GM19193 (cell line): ENCODE measurements around the gene COMMD1.

Experiments used
- POLR2A ChIP-seq: IDR thresholded peaks from 4 replicates; pipeline ENCODE4 v1.6.1; 2011; ENCODE audit not compliant: insufficient read depth, insufficient read length; ENCODE audit errors: extremely low read depth

Gene COMMD1

GRCh38 chr2:62034715-62035114, 129.2 kb downstream of the COMMD1 start:
- TF ChIP-seq POLR2A: no peak

GRCh38 chr2:62036229-62036628, 130.8 kb downstream of the COMMD1 start:
- no peak for TF ChIP-seq POLR2A

- TF ChIP-seq POLR2A: no peak
Measured at GRCh38 chr2:62036761-62037250, 131.3 kb downstream of the COMMD1 start.

GRCh38 chr2:62038975-62039771, 133.7 kb downstream of the COMMD1 start:
- no peak for TF ChIP-seq POLR2A

- TF ChIP-seq POLR2A: no peak
Measured at GRCh38 chr2:62040926-62041325, 135.5 kb downstream of the COMMD1 start.

- TF ChIP-seq POLR2A: no peak
Measured at GRCh38 chr2:62042400-62042799, 136.9 kb downstream of the COMMD1 start.

GRCh38 chr2:62042944-62043343, 137.5 kb downstream of the COMMD1 start:
- TF ChIP-seq POLR2A: no peak

GRCh38 chr2:62045017-62045543, 139.6 kb downstream of the COMMD1 start:
- TF ChIP-seq POLR2A: no peak

GRCh38 chr2:62046141-62046540, 140.7 kb downstream of the COMMD1 start:
- TF ChIP-seq POLR2A: no peak

- TF ChIP-seq POLR2A: no peak
Measured at GRCh38 chr2:62050456-62051045, 145.1 kb downstream of the COMMD1 start.

GRCh38 chr2:62054029-62054791, 148.7 kb downstream of the COMMD1 start:
- no peak for TF ChIP-seq POLR2A

- TF ChIP-seq POLR2A: no peak
Measured at GRCh38 chr2:62054916-62055450, 149.5 kb downstream of the COMMD1 start.

GRCh38 chr2:62055724-62056336, 150.4 kb downstream of the COMMD1 start:
- no peak for TF ChIP-seq POLR2A

- no peak for TF ChIP-seq POLR2A
Measured at GRCh38 chr2:62056341-62056740, 150.9 kb downstream of the COMMD1 start.
